A673 (cell line): Measurements from ENCODE around the gene PCLO. TPM values are rescaled to one million over a fixed set of nuclear protein-coding genes. Genes with fewer than 3 reads are reported as not detected.

Experiments
- BruUV-seq: library from RNA; stranded (reverse); fragments of 400-500 nt; replicated peaks from 2 replicates; lab custom pipeline; 2021; lab: Mats Ljungman, UMichigan
- CTCF ChIA-PET: fragments of 300-600 bp; sonication (Branson Sonifier 250); formaldehyde crosslinking; loops from one replicate; lab custom pipeline; 2022; ENCODE audit warnings: antibody characterized with exemption; lab: Charles Lee
- POLR2A ChIA-PET: fragments of 300-600 bp; sonication (Branson Sonifier 250); formaldehyde crosslinking; loops from one replicate; lab custom pipeline; 2022; ENCODE audit warnings: antibody characterized with exemption; ENCODE audit not compliant: low non-redundant PET; lab: Charles Lee
- DNase-seq: peaks from one replicate; pipeline ENCODE4 v3.0.0-alpha.2; 2015; ENCODE audit warnings: low spot score
- H3K27ac ChIP-seq: fragments of 200-600 bp; sonication (generic); 2 replicates; pipeline ENCODE4 v1.5.1; 2016; ENCODE audit warnings: mixed run types, low read depth, mild to moderate bottlenecking, mixed read lengths, antibody characterized with exemption, low read length; ENCODE audit not compliant: poor library complexity, severe bottlenecking
- H3K27me3 ChIP-seq: fragments of 200-600 bp; sonication (generic); replicated peaks from 2 replicates; pipeline ENCODE4 v1.6.1; 2017; ENCODE audit warnings: mixed run types, low read depth, mild to moderate bottlenecking, mixed read lengths, antibody characterized with exemption, low read length; ENCODE audit not compliant: insufficient read depth, poor library complexity
- H3K36me3 ChIP-seq: fragments of 200-600 bp; sonication (generic); 2 replicates; pipeline ENCODE4 v1.6.1; 2016; ENCODE audit warnings: mixed run types, mild to moderate bottlenecking, mixed read lengths, antibody characterized with exemption, low read length; ENCODE audit not compliant: insufficient read depth, poor library complexity, severe bottlenecking
- H3K4me1 ChIP-seq: fragments of 200-600 bp; sonication (generic); 2 replicates; pipeline ENCODE4 v1.6.1; 2017; ENCODE audit warnings: mixed run types, mild to moderate bottlenecking, mixed read lengths, antibody characterized with exemption, low read length; ENCODE audit not compliant: insufficient read depth, poor library complexity, severe bottlenecking
- H3K4me3 ChIP-seq: fragments of 200-600 bp; sonication (generic); 2 replicates; pipeline ENCODE4 v1.5.1; 2016; ENCODE audit warnings: low read depth, mixed run types, mild to moderate bottlenecking, mixed read lengths, low read length; ENCODE audit not compliant: poor library complexity, severe bottlenecking
- H3K9me3 ChIP-seq: fragments of 200-600 bp; sonication (generic); 2 replicates; pipeline ENCODE4 v1.6.1; 2016; ENCODE audit warnings: mixed run types, low read depth, mild to moderate bottlenecking, mixed read lengths, antibody characterized with exemption, low read length; ENCODE audit not compliant: poor library complexity, severe bottlenecking
- EZH2 ChIP-seq: fragments of 200-600 bp; sonication (generic); IDR thresholded peaks from 2 replicates; pipeline ENCODE4 v1.6.1; 2017; ENCODE audit warnings: borderline replicate concordance, low read depth, mild to moderate bottlenecking, mixed read lengths, antibody characterized with exemption, low read length; ENCODE audit not compliant: poor library complexity, severe bottlenecking
- intact Hi-C: fragments of 100-400 bp; cut with micrococcal nuclease; formaldehyde crosslinking; loops from one replicate; pipeline ENCODE4 v1.10.0; 2022; ENCODE audit not compliant: unreplicated experiment
- total RNA-seq: library from RNA; stranded (reverse); gene quantifications from 2 replicates; pipeline ENCODE4 v1.2.3, GENCODE V29; 2021
- TF ChIP-seq, protein P1 (sequence below): fragments of 300-800, 200-600 bp; sonication (generic); conservative IDR thresholded peaks from 2 replicates; pipeline ENCODE4 v1.5.1; 2017; ENCODE audit warnings: low read depth, mild to moderate bottlenecking, antibody characterized with exemption, low read length, moderate library complexity, mixed read lengths

PCLO gene
- total RNA-seq, 1 experiment from 2014 or later: 2.1 TPM

GRCh38 chr7:82945480-82945879 is 217.2 kb downstream of the PCLO start:
- ChIA-PET POLR2A (no interaction called here), CTCF (no interaction called here)
- no peak overlapping the region for H3K27ac ChIP-seq
- intact Hi-C loops: no loop called here
- DNase-seq: no peak
- H3K4me1 ChIP-seq: no peaks in the 10 kb centered on the region
- peaks cover 2% of the 10 kb centered on the region for H3K27me3 ChIP-seq
- no peak overlapping the region for H3K4me3 ChIP-seq
- TF ChIP-seq, protein P1, sequence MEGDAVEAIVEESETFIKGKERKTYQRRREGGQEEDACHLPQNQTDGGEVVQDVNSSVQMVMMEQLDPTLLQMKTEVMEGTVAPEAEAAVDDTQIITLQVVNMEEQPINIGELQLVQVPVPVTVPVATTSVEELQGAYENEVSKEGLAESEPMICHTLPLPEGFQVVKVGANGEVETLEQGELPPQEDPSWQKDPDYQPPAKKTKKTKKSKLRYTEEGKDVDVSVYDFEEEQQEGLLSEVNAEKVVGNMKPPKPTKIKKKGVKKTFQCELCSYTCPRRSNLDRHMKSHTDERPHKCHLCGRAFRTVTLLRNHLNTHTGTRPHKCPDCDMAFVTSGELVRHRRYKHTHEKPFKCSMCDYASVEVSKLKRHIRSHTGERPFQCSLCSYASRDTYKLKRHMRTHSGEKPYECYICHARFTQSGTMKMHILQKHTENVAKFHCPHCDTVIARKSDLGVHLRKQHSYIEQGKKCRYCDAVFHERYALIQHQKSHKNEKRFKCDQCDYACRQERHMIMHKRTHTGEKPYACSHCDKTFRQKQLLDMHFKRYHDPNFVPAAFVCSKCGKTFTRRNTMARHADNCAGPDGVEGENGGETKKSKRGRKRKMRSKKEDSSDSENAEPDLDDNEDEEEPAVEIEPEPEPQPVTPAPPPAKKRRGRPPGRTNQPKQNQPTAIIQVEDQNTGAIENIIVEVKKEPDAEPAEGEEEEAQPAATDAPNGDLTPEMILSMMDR: no peak
- TF ChIP-seq EZH2: no peak
- BruUV-seq: no TSS peak
- H3K9me3 ChIP-seq: no peaks in the 10 kb centered on the region
- H3K36me3 ChIP-seq: no peaks in the 10 kb centered on the region

- BruUV-seq: no TSS peak
- ChIA-PET CTCF (no interaction called here), POLR2A (no interaction called here)
- no peak overlapping the region for H3K27ac ChIP-seq
- TF ChIP-seq, protein P1: no peak
- TF ChIP-seq EZH2: no peak
- no peaks in the 10 kb centered on the region for H3K27me3 ChIP-seq
- intact Hi-C loops: no loop called here
- DNase-seq: no peak
- H3K4me3 ChIP-seq: no peak overlapping the region
- no peaks in the 10 kb centered on the region for H3K36me3 ChIP-seq
- H3K9me3 ChIP-seq: no peaks in the 10 kb centered on the region
- no peaks in the 10 kb centered on the region for H3K4me1 ChIP-seq
These were observed 217.6 kb downstream of the PCLO start for GRCh38 chr7:82945056-82945455.

- intact Hi-C loops: no loop called here
- BruUV-seq: no TSS peak
These were observed 230.2 kb downstream of the PCLO start for GRCh38 chr7:82932516-82932915.

More at GRCh38 chr7:82932516-82932915, 230.2 kb downstream of the PCLO start:
- POLR2A ChIA-PET: no interaction called here
- Histone ChIP-seq H3K36me3 (no peaks in the 10 kb centered on the region), H3K27ac (no peak overlapping the region), H3K27me3 (no peaks in the 10 kb centered on the region), H3K4me3 (no peak overlapping the region), H3K9me3 (no peaks in the 10 kb centered on the region), H3K4me1 (no peaks in the 10 kb centered on the region)
- CTCF ChIA-PET: no interaction called here
- DNase-seq: no peak
- no peak for TF ChIP-seq EZH2
- TF ChIP-seq, protein P1: no peak
